ENCODE measurements around the gene TIMM22.

TIMM22 gene

GRCh38 chr17:1007310-1008007 lies 10.5 kb downstream of the TIMM22 start:
- no peaks in the 10 kb centered on the region for H3K27me3 ChIP-seq (ENCODE audit: control insufficient read depth in 3 of 3, insufficient read depth in 3 of 3, low read depth in 1 of 3, low read length in 3 of 3)
- no peak overlapping the region for H3K27ac ChIP-seq (replicated peaks; ENCODE audit: low read length)
- no peak for DNase-seq (ENCODE audit: low spot score)
- H2AFZ ChIP-seq (ENCODE audit: low read length), result no peak overlapping the region
- no peak overlapping the region for H2AK5ac ChIP-seq (ENCODE audit: low read depth, low read length)
- peaks cover 2% of the 10 kb centered on the region for H3K79me1 ChIP-seq (ENCODE audit: low read depth, low read length)
- H3K4me2 ChIP-seq (ENCODE audit: insufficient read depth, low read length, poor library complexity, severe bottlenecking), result no peak overlapping the region
- H4K91ac ChIP-seq (ENCODE audit: low read depth, low read length, poor library complexity), result no peak overlapping the region
- no peak overlapping the region for H3K9ac ChIP-seq (ENCODE audit: low read depth, low read length, poor library complexity)
- H3K18ac ChIP-seq (ENCODE audit: low read length), result no peak overlapping the region
- H2BK5ac ChIP-seq (ENCODE audit: low read length), result no peak overlapping the region
- H3K36me3 ChIP-seq (replicated peaks in 1 of 2; ENCODE audit: control insufficient read depth in 2 of 2, insufficient read depth in 2 of 2, low read length in 2 of 2), result peaks cover 55 to 73% of the 10 kb centered on the region in 2 donors
- no peaks in the 10 kb centered on the region for H3K9me3 ChIP-seq (replicated peaks in 1 of 2; ENCODE audit: control insufficient read depth in 2 of 2, insufficient read depth in 1 of 2, low read depth in 1 of 2, low read length in 2 of 2)
- no peak overlapping the region for H3K23ac ChIP-seq (ENCODE audit: low read depth, low read length, poor library complexity)
- H3K4me3 ChIP-seq (ENCODE audit: low read length in 2 of 2), result no peak overlapping the region
- H2BK12ac ChIP-seq (ENCODE audit: low read length), result no peak overlapping the region
- peak overlapping the region; percentile 82 for H3K14ac ChIP-seq (ENCODE audit: low read length)
- WGBS, 2 donors (ENCODE audit: extremely low coverage in 2 of 2, insufficient read length in 2 of 2, insufficient replicate concordance in 1 of 2), result no CpG with 5 or more reads among the region's 16 CpGs
- no peak overlapping the region for H2BK15ac ChIP-seq (ENCODE audit: low read length)
- no peak overlapping the region for H2BK120ac ChIP-seq (ENCODE audit: low read depth, low read length)
- H4K8ac ChIP-seq (ENCODE audit: low read depth, low read length), result no peak overlapping the region
- no peak overlapping the region for H3K4ac ChIP-seq (ENCODE audit: low read length)
- no peaks in the 10 kb centered on the region for H3K4me1 ChIP-seq (ENCODE audit: control insufficient read depth in 2 of 2, insufficient read depth in 1 of 2, low read depth in 1 of 2, low read length in 2 of 2)

- Histone ChIP-seq H3K9ac (ENCODE audit: low read depth, low read length, poor library complexity) (no peak overlapping the region), H2BK5ac (ENCODE audit: low read length) (no peak overlapping the region), H3K23ac (ENCODE audit: low read depth, low read length, poor library complexity) (no peak overlapping the region), H2BK12ac (ENCODE audit: low read length) (no peak overlapping the region), H3K4me2 (ENCODE audit: insufficient read depth, low read length, poor library complexity, severe bottlenecking) (no peak overlapping the region), H3K79me1 (ENCODE audit: low read depth, low read length) (peaks cover 2% of the 10 kb centered on the region), H3K4me1 (ENCODE audit: control insufficient read depth in 2 of 2, insufficient read depth in 1 of 2, low read depth in 1 of 2, low read length in 2 of 2) (no peaks in the 10 kb centered on the region), H3K4me3 (ENCODE audit: low read length in 2 of 2) (no peak overlapping the region), H3K14ac (ENCODE audit: low read length) (peak overlapping the region; percentile 82), H2AFZ (ENCODE audit: low read length) (no peak overlapping the region), H3K27ac (replicated peaks; ENCODE audit: low read length) (no peak overlapping the region), H2BK15ac (ENCODE audit: low read length) (no peak overlapping the region), H3K4ac (ENCODE audit: low read length) (no peak overlapping the region), H3K9me3 (replicated peaks in 1 of 2; ENCODE audit: control insufficient read depth in 2 of 2, insufficient read depth in 1 of 2, low read depth in 1 of 2, low read length in 2 of 2) (no peaks in the 10 kb centered on the region), H3K18ac (ENCODE audit: low read length) (no peak overlapping the region), H4K8ac (ENCODE audit: low read depth, low read length) (no peak overlapping the region), H4K91ac (ENCODE audit: low read depth, low read length, poor library complexity) (no peak overlapping the region), H3K27me3 (ENCODE audit: control insufficient read depth in 3 of 3, insufficient read depth in 3 of 3, low read depth in 1 of 3, low read length in 3 of 3) (no peaks in the 10 kb centered on the region), H2BK120ac (ENCODE audit: low read depth, low read length) (no peak overlapping the region), H2AK5ac (ENCODE audit: low read depth, low read length) (no peak overlapping the region), H3K36me3 (replicated peaks in 1 of 2; ENCODE audit: control insufficient read depth in 2 of 2, insufficient read depth in 2 of 2, low read length in 2 of 2) (peaks cover 48 to 65% of the 10 kb centered on the region in 2 donors)
- no peak for DNase-seq (ENCODE audit: low spot score)
- no CpG with 5 or more reads among the region's 21 CpGs for WGBS, 2 donors (ENCODE audit: extremely low coverage in 2 of 2, insufficient read length in 2 of 2, insufficient replicate concordance in 1 of 2)
Measured at GRCh38 chr17:1008008-1008761, 11.3 kb downstream of the TIMM22 start.

- Histone ChIP-seq H3K36me3 (replicated peaks in 1 of 2; ENCODE audit: control insufficient read depth in 2 of 2, insufficient read depth in 2 of 2, low read length in 2 of 2) (peaks cover 40 to 54% of the 10 kb centered on the region in 2 donors), H3K23ac (ENCODE audit: low read depth, low read length, poor library complexity) (no peak overlapping the region), H3K27ac (replicated peaks; ENCODE audit: low read length) (no peak overlapping the region), H3K79me1 (ENCODE audit: low read depth, low read length) (peaks cover 2% of the 10 kb centered on the region), H2AK5ac (ENCODE audit: low read depth, low read length) (no peak overlapping the region), H2BK5ac (ENCODE audit: low read length) (no peak overlapping the region), H4K91ac (ENCODE audit: low read depth, low read length, poor library complexity) (no peak overlapping the region), H3K4me2 (ENCODE audit: insufficient read depth, low read length, poor library complexity, severe bottlenecking) (no peak overlapping the region), H3K18ac (ENCODE audit: low read length) (no peak overlapping the region), H2BK15ac (ENCODE audit: low read length) (no peak overlapping the region), H3K27me3 (ENCODE audit: control insufficient read depth in 3 of 3, insufficient read depth in 3 of 3, low read depth in 1 of 3, low read length in 3 of 3) (no peaks in the 10 kb centered on the region), H3K9me3 (replicated peaks in 1 of 2; ENCODE audit: control insufficient read depth in 2 of 2, insufficient read depth in 1 of 2, low read depth in 1 of 2, low read length in 2 of 2) (no peaks in the 10 kb centered on the region), H3K4me1 (ENCODE audit: control insufficient read depth in 2 of 2, insufficient read depth in 1 of 2, low read depth in 1 of 2, low read length in 2 of 2) (no peaks in the 10 kb centered on the region), H3K9ac (ENCODE audit: low read depth, low read length, poor library complexity) (no peak overlapping the region), H2AFZ (ENCODE audit: low read length) (no peak overlapping the region), H4K8ac (ENCODE audit: low read depth, low read length) (no peak overlapping the region), H2BK12ac (ENCODE audit: low read length) (no peak overlapping the region), H3K14ac (ENCODE audit: low read length) (no peak overlapping the region), H2BK120ac (ENCODE audit: low read depth, low read length) (no peak overlapping the region), H3K4me3 (ENCODE audit: low read length in 2 of 2) (no peak overlapping the region), H3K4ac (ENCODE audit: low read length) (no peak overlapping the region)
- no peak for DNase-seq (ENCODE audit: low spot score)
- no CpG with 5 or more reads among the region's 19 CpGs for WGBS, 2 donors (ENCODE audit: extremely low coverage in 2 of 2, insufficient read length in 2 of 2, insufficient replicate concordance in 1 of 2)
Measured at GRCh38 chr17:1009229-1010085, 12.5 kb downstream of the TIMM22 start.

DNA sequence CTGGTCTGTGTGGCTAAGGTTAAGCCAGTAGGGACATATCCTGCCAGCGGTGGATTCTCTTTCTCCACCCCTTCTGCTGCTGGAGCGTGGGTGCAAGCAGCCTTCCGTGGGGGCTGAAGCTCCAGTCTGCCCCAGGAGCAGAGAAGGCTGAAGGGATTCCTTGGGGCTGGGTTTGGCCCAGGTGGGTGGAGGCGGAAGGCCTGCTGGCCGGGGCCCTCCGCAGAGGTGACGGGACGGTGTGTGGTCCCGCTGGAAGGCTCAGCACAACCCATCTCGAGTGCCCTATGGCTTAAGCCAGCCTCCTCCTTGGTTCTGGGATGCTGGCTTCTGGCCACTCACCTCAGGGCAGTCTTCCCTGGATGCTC lies 13.1 kb downstream of the TIMM22 start:
- Histone ChIP-seq H3K4me1 (ENCODE audit: control insufficient read depth in 2 of 2, insufficient read depth in 1 of 2, low read depth in 1 of 2, low read length in 2 of 2) (no peaks in the 10 kb centered on the region), H3K27ac (replicated peaks; ENCODE audit: low read length) (no peak overlapping the region), H2AK5ac (ENCODE audit: low read depth, low read length) (no peak overlapping the region), H3K4me3 (ENCODE audit: low read length in 2 of 2) (no peak overlapping the region), H2BK5ac (ENCODE audit: low read length) (no peak overlapping the region), H3K23ac (ENCODE audit: low read depth, low read length, poor library complexity) (no peak overlapping the region), H3K79me1 (ENCODE audit: low read depth, low read length) (peaks cover 2% of the 10 kb centered on the region), H2BK120ac (ENCODE audit: low read depth, low read length) (no peak overlapping the region), H4K8ac (ENCODE audit: low read depth, low read length) (no peak overlapping the region), H4K91ac (ENCODE audit: low read depth, low read length, poor library complexity) (no peak overlapping the region), H3K4ac (ENCODE audit: low read length) (no peak overlapping the region), H2BK15ac (ENCODE audit: low read length) (no peak overlapping the region), H3K36me3 (replicated peaks in 1 of 2; ENCODE audit: control insufficient read depth in 2 of 2, insufficient read depth in 2 of 2, low read length in 2 of 2) (peaks cover 35 to 48% of the 10 kb centered on the region in 2 donors), H3K4me2 (ENCODE audit: insufficient read depth, low read length, poor library complexity, severe bottlenecking) (no peak overlapping the region), H3K27me3 (ENCODE audit: control insufficient read depth in 3 of 3, insufficient read depth in 3 of 3, low read depth in 1 of 3, low read length in 3 of 3) (no peaks in the 10 kb centered on the region), H3K9ac (ENCODE audit: low read depth, low read length, poor library complexity) (no peak overlapping the region), H3K9me3 (replicated peaks in 1 of 2; ENCODE audit: control insufficient read depth in 2 of 2, insufficient read depth in 1 of 2, low read depth in 1 of 2, low read length in 2 of 2) (no peaks in the 10 kb centered on the region), H2AFZ (ENCODE audit: low read length) (no peak overlapping the region), H2BK12ac (ENCODE audit: low read length) (no peak overlapping the region), H3K14ac (ENCODE audit: low read length) (no peak overlapping the region), H3K18ac (ENCODE audit: low read length) (no peak overlapping the region)
- no CpG with 5 or more reads among the region's 10 CpGs for WGBS, 2 donors (ENCODE audit: extremely low coverage in 2 of 2, insufficient read length in 2 of 2, insufficient replicate concordance in 1 of 2)
- DNase-seq (ENCODE audit: low spot score), result no peak

Measured in neuronal stem cell (in vitro differentiated cells).